GM19025 (cell line): ENCODE data around the gene TCFL5.

ENCODE experiments used
- ATAC-seq: cut with Tn5 transposase; IDR thresholded peaks from one replicate; pipeline ENCODE4 v1.9.1; 2021; ENCODE audit warnings: mild to moderate bottlenecking, low read depth, moderate library complexity; ENCODE audit not compliant: unreplicated experiment

TCFL5 gene

GRCh38 chr20:62838128-62838891 lies 23.3 kb downstream of the TCFL5 start:
- ATAC-seq = peak; percentile 70

GRCh38 chr20:62837790-62838127 lies 23.9 kb downstream of the TCFL5 start:
- ATAC-seq = peak; percentile 9

- ATAC-seq = no peak
These were observed 24.6 kb downstream of the TCFL5 start for GRCh38 chr20:62836967-62837490.

GRCh38 chr20:62835931-62836861 lies 25.4 kb downstream of the TCFL5 start:
- ATAC-seq = no peak

GRCh38 chr20:62834967-62835730 lies 26.5 kb downstream of the TCFL5 start:
- ATAC-seq = no peak

GRCh38 chr20:62832951-62833391 lies 28.7 kb downstream of the TCFL5 start:
- peak; percentile 25 for ATAC-seq

- peak; percentile 57 for ATAC-seq
These were observed 29.3 kb downstream of the TCFL5 start for GRCh38 chr20:62832212-62832922.

GRCh38 chr20:62831854-62832211 lies 29.8 kb downstream of the TCFL5 start:
- no peak for ATAC-seq

GRCh38 chr20:62831361-62831788 lies 30.2 kb downstream of the TCFL5 start:
- no peak for ATAC-seq

- no peak for ATAC-seq
These were observed 30.8 kb downstream of the TCFL5 start for GRCh38 chr20:62830821-62831220.

GRCh38 chr20:62830251-62830650 lies 31.4 kb downstream of the TCFL5 start:
- no peak for ATAC-seq

GRCh38 chr20:62829231-62830230 lies 32.1 kb downstream of the TCFL5 start:
- ATAC-seq = no peak

GRCh38 chr20:62828511-62829230 lies 33.0 kb downstream of the TCFL5 start:
- ATAC-seq = no peak

- ATAC-seq = no peak
These were observed 33.6 kb downstream of the TCFL5 start for GRCh38 chr20:62828051-62828450.

GRCh38 chr20:62827311-62828038 lies 34.1 kb downstream of the TCFL5 start:
- ATAC-seq = no peak

- no peak for ATAC-seq
These were observed 34.8 kb downstream of the TCFL5 start for GRCh38 chr20:62826646-62827310.
